NCI-H526 (cell line): ENCODE results near the gene CACNA1S.

ENCODE experiments used
- DNase-seq, 2 experiments: peaks; one replicate each; lab custom pipeline; 2025; lab: John Stamatoyannopoulos, UW

CACNA1S gene

DNA sequence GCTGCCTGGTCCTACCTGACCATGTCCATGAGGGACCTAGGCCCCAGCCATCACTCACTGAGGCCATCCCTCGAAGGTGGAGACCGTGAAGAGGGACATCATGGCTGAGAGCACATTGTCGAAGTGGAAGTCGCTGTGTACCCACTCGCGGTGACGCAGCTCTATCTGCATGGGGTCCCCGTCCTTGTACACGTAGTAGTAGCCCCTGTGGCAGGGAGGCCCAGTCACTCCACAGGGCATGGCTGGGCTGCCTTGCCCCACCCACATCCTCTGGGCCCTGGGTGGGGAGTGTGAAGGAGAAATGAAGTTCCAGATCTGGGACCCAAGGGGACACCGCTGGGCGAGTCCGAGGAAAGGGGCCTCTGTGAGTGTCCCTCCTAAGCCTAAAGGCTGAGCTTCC lies 50.3 kb downstream of the CACNA1S start:
- DNase-seq, result no peak

GRCh38 chr1:201061049-201061448 lies 51.2 kb downstream of the CACNA1S start:
- no peak for DNase-seq

GRCh38 chr1:201060586-201060985 lies 51.6 kb downstream of the CACNA1S start:
- peak in 1 of 2 experiments; percentile 13 for DNase-seq

GRCh38 chr1:201059871-201060555 lies 52.2 kb downstream of the CACNA1S start:
- DNase-seq, result no peak

DNA sequence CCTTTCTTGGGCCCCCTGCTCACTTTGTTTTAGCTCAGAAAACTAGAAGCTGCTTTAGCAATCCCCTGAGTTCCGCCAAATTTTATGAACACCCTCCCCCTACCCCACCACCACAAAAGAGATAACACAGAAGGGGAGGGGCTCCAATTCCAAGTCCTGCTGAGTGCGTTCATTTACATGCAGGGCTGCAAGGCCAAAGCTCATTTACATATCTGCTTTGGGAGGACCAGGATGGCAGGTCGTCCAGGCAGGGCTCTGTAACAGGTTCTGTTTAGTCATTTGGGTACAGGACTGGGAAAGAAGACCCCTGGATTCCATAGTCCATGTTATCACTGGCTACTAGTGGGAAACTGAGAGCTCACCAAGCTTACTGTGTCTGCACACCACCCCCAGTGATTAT lies 52.8 kb downstream of the CACNA1S start:
- peak in 1 of 2 experiments; percentile 48 for DNase-seq

- DNase-seq, result no peak
These were observed 58.1 kb downstream of the CACNA1S start for GRCh38 chr1:201054091-201054543.

DNA sequence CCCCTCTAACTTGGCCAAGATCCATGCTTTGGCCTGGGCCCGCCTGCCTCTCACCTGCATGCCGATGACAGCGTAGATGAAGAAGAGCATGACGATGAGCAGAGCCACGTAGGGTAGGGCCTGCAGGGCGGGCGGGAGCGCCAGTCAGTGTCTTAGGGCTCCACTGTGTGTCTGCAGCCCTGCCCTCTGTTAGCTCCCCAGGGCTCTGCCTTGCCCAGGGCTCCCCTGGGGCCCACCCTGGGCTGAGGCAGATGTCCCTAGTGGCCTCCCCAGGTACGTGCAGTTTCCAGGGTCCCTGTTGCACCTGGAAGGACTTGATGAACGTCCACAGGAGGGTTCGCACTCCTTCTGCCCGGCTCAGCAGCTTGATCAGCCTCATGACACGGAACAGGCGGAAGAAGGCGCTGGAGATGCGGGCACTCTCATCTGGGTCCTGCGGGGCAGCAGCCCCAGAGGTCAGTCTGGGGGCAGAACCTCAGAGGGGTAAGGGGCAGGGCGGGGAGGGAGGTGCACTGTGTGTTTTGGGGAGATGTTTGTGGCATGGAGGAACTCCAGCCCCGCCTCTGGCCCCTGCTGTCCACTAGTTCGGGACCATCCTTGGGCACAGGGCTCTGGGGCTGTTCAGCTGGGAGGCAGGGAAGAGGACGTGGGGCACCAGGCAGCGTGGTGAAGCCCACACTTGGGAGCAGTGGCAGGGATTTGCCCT lies 58.9 kb downstream of the CACNA1S start:
- DNase-seq, result peak in 1 of 2 experiments; percentile 17

DNA sequence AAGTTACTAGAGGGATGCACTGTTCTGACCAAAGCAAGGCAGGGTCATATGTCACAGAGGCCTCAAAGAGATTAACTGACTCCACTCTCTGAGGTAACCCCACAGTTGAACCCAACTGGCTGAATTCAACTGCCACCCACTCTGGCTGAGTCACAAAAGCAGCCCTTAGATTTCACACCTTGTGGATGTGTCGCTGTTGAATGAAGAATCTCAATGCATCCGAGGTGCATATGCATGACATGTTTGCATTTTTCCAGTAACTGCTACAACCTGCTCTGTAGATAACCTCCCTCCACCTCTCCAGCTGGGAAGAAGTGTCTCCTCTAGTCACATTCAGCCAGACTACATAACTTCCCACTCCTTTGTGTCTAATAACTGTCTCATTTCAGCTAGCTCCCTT lies 60.8 kb downstream of the CACNA1S start:
- DNase-seq, result peak in 1 of 2 experiments; percentile 43

DNA sequence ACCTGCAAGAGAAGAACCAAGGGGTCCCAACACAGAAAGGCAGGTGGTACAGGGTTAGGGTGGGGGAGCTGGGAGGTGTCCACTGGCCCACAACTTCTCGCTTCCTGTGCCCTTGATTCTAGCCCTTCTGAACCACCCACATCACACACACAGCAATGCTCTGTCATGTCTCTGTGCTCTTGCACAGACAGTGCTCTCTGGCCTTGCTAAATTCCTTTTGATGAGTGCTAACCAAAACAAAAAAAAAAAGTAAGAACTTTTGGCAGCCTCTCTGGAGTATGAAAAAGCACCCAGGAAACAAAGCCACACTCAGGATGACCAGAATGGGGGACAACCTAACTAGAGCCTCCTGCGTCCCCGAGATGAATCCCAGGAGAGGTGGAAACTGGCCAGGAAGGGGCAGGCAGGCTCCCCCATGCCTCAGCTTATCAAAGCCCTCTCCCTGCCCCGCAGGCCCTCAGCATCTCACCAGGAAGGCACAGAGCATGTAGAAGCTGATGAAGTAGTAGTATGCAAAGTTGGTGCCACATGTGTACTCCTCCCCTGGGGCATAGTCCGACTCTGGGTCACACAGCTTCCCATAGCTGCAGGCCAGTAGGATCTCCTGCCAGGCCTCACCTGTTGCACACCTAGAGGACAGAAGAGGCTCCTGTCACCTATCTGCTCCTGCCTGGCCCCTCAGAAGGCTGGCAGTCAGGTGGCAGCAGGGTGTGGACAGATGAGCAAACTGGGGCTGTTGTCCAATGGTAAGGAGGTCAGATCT lies 61.5 kb downstream of the CACNA1S start:
- DNase-seq, result peak in 1 of 2 experiments; percentile 45

DNA sequence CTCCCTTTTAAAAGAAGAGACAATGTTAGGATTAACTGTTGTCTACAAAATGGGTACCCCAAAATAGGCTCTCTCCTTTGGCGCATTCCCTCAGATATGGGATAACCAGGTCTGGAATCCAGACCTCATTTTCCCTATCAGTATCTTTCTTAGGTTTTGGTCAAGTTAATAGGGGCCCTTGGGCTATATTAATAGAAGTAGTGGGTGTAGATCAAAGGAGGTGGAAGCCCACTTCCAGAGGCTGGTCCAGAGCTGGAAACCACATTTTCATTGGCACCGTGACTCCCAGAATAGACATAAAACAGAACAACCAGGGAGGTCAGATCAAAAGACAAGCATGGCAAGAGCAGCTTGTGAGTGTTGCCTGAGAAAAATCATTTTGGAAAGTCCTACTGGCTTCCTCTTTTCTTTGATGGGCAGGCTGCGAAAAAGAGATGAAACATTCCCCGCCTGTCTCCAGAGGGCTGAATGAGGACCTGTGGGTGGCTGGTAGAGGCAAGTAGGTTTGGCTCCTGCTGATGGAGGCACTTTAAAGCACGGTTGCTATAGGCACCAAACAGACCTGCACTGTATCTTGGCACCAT lies 62.9 kb downstream of the CACNA1S start:
- DNase-seq, result no peak

DNA sequence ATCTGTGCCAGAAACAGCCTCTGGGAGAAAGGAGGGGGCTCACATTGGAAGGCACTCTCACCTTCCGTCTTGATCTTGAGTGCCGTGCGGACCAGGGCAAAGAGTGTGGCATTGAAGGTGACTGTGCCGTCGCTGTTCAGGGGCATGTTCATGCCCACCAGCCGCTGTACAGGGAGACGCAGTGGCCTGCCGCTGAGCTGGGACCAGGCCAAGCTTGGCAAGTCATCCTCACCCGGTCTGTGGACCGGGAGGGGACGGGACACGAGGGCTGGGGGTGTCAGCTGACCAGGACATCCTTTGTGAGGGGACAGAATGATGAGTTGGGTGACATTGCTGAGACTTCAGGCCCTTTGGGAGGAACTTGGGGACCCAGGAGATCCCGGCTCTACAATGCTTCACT lies 63.7 kb downstream of the CACNA1S start:
- no peak for DNase-seq

DNA sequence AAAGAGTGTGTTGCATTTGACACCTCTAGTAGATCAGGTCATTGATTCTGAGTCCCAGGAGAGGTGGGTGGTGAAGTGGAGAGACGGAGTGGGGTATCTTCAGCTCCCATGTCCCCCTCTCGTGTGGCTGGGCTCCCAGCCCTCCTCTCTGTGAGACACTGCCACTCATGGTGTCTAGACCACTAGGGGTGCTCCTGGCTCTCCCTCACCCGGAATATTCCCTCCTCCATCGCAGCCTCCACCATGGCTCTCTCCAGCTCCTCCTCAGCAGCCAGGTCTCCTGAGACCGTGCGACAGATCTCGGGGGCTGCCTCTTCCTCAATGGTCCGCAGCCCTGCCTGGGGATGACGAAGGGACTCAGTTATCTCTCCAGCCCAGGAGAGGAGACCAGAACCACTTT lies 68.1 kb downstream of the CACNA1S start:
- DNase-seq, result no peak

DNA sequence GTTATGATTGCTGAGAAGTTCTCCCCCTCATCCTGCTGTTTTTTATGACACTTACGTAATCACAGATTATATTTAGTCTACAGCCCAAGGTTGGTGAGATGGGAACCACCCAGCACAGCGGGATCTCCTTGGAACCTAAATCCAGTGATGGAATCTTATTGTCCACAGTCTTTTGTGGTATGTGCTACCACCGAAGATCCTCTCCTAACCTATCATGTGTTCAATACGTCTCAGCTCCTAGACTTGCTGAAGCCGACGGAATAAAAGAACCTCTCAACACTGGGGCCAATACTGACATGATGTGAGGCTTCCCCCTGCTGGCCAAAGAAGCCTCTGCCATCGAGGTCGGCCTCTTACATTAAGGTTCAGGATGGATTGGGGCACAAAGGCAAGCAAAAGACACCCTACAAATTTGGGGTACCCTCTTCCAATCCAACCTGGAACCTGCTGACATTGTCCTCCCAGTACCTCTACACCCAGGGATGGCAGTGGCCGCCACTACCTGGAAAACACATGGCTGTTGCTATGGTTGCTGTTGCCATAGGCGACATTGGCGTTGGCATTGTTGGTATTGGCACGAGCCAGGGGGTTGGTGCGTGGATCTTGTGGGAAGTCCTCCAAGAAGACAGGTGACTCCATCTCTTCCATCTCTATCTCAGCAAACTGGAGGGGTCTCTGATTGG lies 69.3 kb downstream of the CACNA1S start:
- DNase-seq, result peak in 1 of 2 experiments; percentile 67

GRCh38 chr1:201041011-201041410 lies 71.2 kb downstream of the CACNA1S start:
- DNase-seq, result no peak

GRCh38 chr1:201039876-201040275 lies 72.3 kb downstream of the CACNA1S start:
- DNase-seq, result no peak

DNA sequence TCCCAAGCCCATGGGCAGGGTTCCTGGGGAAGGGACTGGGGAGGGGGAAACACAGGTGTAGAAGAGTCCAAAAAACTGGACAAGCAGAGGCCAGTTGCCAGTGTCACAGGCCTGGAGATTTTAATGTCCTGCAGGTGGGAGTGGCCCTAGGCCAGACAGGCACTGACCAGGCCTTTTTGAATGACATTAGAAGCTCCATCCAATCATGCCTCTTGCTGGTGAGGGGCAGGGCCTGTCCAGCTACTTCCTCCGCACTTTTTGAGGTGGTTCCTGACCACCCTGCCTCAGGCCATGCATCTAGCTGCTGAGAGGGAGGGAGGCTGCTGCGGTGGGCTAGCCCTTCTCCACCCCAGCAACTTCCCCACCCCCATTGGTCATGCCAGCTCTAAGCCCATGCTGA lies 72.8 kb downstream of the CACNA1S start:
- no peak for DNase-seq

GRCh38 chr1:201038186-201038876 lies 73.9 kb downstream of the CACNA1S start:
- DNase-seq, result peak in 1 of 2 experiments; percentile 2

- DNase-seq, result no peak
These were observed 75.9 kb downstream of the CACNA1S start for GRCh38 chr1:201036188-201036842.

GRCh38 chr1:201034671-201035070 lies 77.6 kb downstream of the CACNA1S start:
- DNase-seq, result no peak

GRCh38 chr1:201032408-201032807 lies 79.8 kb downstream of the CACNA1S start:
- no peak for DNase-seq

DNA sequence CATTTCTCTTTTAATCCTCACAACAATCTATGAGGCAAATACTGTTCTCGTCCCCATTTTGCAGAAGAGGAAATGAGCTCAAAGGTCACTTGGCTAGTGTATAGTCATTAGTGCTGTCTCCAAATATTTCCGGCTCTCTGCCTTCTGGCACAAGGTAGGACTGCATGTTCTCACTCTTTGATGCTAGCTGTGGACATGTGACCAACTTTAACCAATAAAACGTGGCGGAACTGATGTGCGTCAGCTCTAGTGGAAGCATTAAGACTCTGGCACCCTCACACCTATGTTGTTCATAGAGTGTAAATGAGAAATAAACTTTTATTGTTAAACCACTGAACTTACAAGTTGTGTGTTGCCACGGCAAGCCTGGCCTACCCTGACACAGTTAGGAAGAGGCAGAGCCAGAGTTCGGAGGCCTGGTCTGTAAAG lies 83.8 kb downstream of the CACNA1S start:
- DNase-seq, result no peak
